SH-SY5Y (cell line): ENCODE results near the gene ZBTB7C.

ENCODE experiments used
- GATA2 ChIP-seq: IDR thresholded peaks from 2 replicates; pipeline ENCODE4 v1.6.1; 2011; ENCODE audit warnings: mild to moderate bottlenecking, low read depth, low read length
- GATA3 ChIP-seq: IDR thresholded peaks from 2 replicates; pipeline ENCODE4 v1.6.1; 2011; ENCODE audit warnings: low read depth, mild to moderate bottlenecking, low read length, moderate library complexity

ZBTB7C gene

DNA sequence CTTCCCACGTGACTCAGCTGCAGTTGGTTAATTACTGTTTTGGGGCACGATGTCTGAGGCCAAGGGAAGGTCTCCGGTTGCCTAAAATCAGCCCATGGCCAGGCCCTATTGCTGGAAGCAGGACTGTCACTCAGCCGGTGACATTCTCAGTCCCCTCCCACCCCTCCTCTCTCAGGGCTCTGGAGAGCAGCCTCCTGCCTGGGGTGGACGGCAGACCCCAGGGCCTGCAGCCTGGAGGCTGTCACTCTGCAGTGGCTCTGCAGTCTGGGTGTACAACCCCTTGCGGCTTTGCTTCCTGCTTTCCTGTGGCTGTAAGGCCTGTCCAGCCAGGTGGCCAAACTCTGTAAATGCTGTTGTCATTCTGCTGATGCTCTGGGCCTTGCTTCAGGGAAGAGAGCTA, 32.8 kb downstream of the ZBTB7C start:
- TF ChIP-seq GATA2: no peak
- TF ChIP-seq GATA3: no peak

DNA sequence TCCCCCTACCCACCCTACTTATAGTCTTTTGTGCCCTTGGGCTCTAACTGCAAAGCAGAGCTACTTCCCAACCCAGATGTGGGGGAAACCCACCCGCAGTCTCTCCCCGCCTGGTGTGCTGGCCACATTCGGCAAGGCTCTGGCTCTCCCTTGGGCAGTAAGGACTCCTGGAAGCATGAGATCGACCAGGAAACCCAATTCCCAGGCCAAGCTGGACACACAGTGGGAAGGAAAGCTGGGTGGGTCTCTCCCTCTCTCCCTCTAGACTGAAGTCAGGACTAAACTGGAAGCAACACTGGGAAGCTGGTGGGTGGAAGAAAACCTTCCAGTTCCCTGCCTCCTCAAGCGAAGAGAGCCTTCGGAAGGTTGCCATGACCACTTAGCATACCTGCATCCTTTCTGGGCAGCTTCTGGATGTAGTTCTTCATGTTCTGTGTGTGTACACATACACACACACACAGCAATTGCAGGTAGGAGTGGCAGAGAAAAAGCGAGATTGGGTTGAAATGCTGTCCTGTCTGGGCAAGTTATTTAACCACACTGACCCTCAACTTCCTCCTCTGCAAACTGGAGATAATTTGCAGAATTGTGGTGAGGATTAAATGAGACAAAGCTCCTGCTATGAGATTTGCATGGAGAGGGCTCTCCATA, 33.9 kb downstream of the ZBTB7C start:
- TF ChIP-seq GATA3: no peak
- no peak for TF ChIP-seq GATA2

DNA sequence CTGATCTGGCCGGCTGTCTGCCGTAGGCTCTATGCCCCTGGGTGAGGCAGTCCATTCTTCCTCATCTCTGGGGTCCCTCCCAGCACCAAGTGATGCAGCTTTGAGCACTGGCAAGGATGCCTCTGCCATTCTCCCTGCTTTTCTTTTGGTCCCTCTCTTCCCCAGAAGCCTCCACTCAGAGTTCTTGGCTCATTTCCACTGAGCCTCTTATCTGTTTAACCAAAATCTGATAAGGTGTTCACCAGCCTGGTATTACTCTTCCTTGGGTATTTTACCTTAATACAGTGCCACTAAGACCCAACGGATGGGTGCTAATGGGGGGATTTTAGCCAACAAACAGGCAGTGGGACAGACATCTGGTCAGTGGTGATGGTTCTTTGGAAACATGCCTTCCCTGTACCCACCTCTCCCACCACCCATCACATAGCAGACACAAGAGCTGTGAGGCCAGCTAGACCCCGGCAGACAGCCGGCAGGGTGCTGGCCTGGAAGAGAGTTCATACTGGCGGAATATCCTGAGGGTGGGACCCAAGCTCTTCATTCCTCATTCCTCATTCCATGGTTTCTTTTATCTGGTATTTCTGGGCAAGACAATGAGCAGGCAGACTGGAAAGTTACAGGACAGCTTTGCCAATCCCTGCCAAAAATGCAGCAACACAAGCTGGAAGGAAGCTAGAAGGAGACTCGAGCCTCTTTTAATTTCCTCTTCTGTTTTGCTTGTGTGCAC, 34.6 kb downstream of the ZBTB7C start:
- TF ChIP-seq GATA3 (peak; percentile 40; the same call in 1 of the 2 replicates), GATA2 (peak; percentile 82)

DNA sequence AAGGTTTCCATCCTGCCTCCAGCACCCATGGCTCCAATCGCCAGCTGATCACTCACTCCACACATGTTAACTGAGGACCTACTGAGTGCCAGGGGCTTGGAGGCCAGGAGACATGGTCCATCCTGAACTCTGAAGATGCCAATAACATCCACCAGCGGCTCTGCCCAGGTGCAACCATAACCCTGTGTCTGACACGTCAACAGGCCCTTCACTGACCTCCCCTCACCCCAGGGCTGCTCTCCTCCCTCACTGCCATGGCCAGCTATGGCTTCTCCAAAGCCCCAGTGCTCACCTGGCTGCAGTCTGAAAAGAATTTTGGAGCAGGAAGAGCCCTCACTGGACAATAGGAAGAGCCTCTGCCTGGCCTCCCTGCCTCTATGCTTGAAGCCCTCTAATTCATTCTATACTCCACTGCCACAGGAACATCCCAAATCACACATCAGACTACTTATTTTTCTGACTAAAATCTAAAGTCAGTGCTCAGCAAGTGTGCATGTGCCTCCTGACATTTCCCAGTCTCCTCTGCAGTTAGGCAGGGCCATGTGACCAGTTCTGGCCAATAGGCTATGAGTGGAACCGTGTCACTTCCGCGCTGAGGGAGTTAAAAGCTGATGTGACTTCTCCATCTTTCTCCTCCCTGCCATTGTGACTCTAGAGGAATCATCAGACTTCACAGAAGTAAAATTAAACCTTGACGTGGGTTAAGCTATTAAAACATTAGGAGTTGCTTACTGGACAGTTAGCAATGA, 37.2 kb downstream of the ZBTB7C start:
- no peak for TF ChIP-seq GATA2
- no peak for TF ChIP-seq GATA3

DNA sequence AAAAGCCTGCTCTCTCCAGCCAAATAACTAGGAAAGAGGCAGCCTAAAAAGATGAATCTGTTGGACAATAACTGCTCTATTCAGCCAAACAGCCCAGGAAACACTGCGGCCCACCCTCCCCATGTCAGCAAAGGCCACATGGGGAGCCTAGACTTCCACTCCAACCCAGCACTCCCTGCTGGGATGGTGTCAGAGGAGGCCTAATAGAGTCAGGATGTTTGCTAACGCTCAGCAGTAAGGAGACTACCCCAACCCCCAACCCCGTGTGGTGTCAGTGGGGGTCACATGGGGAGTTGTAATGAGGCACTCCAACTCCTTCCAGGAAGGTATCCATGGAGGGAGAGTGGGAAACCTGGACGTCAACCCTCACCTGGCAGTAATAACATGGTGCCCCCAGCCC, 41.6 kb downstream of the ZBTB7C start:
- TF ChIP-seq GATA3: no peak
- TF ChIP-seq GATA2: no peak

DNA sequence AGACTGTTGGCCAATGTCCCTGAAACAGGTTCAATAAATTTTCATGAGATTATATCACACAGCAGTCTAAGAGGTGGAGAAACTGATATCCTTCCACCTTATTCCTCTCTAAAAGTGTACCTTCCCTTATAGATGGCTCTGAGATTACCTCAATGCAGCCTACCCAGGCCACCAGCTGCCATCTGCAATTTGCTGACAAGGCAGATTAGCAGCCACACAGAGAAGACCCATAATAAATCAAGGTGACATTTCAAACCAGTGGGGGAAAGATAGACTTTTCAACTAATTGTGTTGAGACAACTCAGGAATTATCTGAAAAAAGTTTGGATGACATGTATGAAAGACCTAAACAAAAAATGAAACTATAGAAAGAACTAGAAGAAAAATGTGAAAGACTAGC, 43.2 kb downstream of the ZBTB7C start:
- TF ChIP-seq GATA2 (no peak), GATA3 (no peak)

DNA sequence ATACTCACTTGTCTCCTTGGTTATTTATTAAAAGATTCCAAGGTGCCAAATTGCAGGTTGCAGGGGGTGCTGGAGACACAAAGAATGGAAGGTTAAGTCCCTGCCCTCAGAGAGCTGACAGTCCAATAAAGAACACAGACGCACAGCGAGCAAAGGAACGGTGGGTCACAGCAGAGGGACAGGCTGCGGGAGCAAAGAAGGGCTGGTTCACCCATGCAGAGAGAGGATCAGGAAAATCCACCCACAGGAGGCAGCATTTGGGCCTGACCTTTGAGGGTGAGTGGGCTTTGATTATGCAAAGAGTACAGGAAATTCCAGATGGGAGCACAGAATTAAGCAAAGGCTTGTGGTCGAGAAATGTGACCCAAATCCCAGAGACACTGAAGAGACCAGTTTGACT, 45.0 kb downstream of the ZBTB7C start:
- TF ChIP-seq GATA2 (no peak), GATA3 (no peak)

DNA sequence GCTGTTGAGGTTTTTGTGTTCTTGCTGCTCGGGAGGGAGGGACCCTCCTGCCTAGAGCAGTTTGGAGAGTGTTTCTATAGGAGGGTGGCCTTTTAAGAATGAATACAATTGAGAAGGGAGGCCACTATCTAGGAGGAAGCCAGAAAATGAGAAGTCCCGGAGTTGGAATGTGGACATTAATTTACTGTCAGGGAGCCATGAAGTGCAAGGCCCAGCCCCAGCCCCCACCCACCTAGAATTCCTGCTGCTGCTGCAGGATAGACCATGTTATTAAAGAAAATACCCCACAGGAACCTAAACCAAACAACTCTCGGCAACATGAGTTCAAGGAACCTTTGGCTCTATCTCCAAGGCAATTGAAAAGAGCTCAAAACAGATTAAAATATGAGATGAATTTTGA, 46.0 kb downstream of the ZBTB7C start:
- TF ChIP-seq GATA3 (no peak), GATA2 (no peak)

DNA sequence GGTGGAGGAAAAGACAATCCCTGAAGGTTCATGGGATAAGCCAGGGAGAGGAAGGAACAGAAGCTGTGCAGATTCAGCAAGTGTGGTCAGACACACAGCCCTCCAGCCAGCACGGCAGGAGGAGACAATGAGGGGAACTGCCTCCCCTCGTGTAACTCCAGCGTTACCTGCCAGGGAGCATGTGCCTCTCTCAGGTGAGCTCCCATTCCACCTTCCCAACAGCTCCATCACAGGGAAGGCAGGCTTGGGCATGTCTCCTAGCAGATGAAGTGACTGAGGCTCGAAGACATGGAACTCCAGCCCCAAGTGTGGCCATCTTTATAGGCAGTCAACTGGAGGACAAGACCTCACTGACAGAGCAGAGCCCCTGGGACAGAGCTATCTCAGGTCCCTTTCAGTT, 47.4 kb downstream of the ZBTB7C start:
- no peak for TF ChIP-seq GATA2
- no peak for TF ChIP-seq GATA3

DNA sequence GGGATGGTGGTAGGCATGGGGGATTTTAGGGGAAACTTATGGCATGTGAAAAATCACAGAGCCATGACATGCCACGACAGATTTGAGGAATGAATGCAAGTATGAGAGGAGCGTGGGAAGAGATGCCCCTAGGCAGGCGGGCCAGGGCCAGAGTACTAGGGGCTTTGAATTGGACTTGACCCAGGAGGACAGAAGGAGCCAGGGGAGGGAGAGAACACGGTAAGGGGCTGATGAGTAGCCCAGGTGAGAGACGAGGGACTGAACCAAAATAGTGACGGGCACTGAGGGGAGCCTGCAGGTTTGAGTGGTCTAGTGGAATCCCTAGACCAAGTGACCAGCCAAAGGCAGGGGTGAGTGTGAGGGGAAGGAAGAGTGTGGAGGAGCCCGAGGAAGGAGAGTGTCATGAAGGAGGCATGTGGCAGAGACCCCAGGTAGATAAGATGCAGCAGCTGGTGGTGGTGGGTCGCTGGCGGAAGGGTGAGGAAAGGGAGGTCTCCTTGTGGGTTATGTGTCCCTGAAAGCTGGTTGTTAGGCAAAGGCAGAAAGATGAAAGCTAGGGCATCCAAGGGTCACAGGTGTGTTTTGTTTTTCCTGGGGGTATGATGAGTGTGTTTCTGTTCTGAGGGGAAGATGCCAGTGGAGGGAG, 48.7 kb downstream of the ZBTB7C start:
- TF ChIP-seq GATA3: no peak
- no peak for TF ChIP-seq GATA2

DNA sequence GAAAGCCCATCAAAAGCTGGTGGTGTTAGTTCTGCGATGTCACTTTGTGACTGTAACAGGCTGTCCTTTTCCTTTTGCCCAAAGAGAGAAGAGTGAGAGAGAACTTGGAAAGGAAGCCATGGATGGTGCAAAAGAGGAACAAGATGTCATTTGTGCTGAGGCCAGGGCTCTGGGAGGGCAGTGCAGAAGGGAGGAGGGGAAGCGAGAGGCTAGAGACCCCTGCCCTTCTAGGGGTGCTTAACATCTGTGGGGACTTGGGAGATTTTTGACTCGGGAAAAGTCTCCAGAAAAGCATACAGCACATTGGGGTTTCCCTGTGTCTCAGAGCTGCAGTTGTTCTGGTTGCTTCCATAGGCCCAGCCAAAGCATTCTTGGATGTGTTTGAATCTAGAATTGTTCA, 49.6 kb downstream of the ZBTB7C start:
- no peak for TF ChIP-seq GATA3
- TF ChIP-seq GATA2: no peak

DNA sequence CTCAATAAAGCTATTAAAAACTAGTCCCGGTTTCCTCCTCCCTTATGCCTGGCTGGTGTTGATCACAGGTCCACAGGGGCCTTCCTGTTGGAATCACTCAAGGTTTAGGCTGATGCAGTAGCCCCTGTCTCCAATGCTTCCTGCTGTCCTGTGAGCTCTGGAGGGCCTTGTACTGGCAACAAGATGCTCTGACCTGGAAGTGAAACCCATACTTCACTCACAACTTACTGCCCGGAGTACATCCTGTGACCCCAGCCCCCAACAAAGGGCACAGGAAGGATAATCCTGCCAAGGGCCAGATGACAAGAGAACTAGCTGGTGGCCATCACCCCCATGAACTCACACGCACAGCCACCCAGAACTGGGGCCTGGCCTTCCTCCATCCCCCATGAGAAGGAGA, 50.3 kb downstream of the ZBTB7C start:
- TF ChIP-seq GATA2: no peak

DNA sequence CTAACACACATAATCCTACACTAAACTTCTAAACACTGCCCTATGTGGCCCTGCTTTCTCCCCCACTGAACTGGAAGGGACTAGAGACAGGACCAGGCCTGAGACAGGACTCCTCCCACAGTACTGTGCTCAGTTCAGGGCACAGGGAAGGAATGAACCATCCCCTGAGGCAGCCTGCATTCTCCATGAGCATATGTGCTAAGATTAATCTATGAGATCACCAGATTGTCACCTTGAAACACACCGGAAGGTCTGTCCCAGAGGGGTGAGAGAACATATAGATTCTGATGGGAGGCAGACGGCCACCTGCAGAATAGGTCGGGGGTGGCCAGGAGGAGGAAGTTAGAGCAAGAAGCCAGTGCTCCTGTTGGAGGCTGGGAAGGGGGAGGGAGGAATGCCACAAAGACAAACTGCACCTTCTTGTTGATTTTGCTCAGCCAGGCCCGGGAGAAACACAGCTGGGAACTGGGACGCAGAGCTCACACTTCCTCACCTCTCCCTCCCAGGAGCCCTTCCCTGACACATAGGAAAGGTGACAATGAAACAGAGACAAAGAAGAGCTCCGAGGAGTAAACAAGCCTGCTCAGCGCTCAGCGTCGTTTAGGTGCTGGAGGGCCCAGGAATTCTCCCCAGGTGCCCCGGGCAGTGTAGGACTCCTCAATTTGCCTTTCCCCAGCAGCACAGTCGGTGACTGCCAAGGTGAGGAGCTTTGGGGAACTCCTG, 52.1 kb downstream of the ZBTB7C start:
- TF ChIP-seq GATA2: no peak
- no peak for TF ChIP-seq GATA3

DNA sequence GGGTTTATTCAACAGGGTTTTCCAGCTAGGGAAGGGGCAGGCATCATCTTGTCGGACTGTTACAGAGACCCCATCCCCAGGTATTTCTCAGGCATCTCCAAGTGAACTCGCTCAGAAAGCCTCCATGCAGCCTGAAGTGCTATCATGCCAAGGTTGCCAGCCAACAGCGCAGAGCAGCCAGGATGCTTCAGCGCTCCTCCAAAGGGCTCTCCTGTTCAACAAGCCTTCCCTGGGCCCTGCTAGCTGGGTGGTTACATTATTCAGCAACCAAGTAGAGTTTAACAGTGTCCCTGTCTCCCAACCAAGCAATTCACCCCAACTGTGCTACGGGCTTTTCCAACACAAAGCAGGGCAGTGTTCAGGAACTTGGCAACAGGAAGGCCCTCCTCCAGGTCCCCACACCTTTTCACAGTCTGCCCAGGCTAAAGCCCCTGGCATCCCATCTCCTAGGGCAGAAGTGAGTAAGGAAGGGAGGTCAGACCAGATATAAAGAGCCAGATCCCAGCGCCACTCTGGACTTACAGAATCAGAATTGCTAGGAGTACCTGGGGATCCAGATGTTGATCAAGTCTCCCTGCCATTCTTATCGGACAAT, 52.9 kb downstream of the ZBTB7C start:
- no peak for TF ChIP-seq GATA3
